ENCODE results near the gene FBXW12.

DNA sequence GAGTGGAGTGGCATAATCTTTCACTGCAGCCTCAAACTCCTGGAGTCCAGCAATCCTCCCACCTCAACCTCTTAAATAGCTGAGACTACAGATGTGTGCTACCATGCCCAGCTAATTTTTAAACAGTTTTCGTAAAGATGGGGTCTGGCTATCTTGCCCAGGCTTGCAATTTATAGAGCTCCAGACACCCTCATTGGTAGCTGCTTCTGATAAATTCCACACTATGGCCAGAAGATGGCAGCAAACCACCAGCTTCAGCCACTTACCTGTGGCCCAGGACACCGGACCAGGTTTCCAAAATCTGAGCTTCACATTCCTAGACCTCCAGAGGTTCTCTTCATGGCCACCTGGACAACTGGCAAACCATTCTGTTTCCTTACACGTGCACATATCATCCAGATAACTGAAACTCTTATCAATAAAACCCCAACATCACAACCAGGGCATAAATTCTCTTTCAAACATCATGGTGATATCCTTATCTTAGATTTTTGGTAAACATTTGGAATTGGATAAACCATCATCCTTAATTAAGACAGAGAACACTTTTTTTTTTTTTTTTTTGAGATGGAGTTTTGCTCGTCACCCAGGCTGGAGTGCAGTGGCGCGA lies 28.9 kb downstream of the FBXW12 start:
- TF ChIP-seq, protein P1, sequence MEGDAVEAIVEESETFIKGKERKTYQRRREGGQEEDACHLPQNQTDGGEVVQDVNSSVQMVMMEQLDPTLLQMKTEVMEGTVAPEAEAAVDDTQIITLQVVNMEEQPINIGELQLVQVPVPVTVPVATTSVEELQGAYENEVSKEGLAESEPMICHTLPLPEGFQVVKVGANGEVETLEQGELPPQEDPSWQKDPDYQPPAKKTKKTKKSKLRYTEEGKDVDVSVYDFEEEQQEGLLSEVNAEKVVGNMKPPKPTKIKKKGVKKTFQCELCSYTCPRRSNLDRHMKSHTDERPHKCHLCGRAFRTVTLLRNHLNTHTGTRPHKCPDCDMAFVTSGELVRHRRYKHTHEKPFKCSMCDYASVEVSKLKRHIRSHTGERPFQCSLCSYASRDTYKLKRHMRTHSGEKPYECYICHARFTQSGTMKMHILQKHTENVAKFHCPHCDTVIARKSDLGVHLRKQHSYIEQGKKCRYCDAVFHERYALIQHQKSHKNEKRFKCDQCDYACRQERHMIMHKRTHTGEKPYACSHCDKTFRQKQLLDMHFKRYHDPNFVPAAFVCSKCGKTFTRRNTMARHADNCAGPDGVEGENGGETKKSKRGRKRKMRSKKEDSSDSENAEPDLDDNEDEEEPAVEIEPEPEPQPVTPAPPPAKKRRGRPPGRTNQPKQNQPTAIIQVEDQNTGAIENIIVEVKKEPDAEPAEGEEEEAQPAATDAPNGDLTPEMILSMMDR (IDR thresholded peaks at IDR 0.05), result peak; percentile 80 to 95 (median 89)
- TF ChIP-seq POLR2A (IDR thresholded peaks at IDR 0.05), result no peak
